ENCODE measurements around the gene RAD23A.

Gene RAD23A

DNA sequence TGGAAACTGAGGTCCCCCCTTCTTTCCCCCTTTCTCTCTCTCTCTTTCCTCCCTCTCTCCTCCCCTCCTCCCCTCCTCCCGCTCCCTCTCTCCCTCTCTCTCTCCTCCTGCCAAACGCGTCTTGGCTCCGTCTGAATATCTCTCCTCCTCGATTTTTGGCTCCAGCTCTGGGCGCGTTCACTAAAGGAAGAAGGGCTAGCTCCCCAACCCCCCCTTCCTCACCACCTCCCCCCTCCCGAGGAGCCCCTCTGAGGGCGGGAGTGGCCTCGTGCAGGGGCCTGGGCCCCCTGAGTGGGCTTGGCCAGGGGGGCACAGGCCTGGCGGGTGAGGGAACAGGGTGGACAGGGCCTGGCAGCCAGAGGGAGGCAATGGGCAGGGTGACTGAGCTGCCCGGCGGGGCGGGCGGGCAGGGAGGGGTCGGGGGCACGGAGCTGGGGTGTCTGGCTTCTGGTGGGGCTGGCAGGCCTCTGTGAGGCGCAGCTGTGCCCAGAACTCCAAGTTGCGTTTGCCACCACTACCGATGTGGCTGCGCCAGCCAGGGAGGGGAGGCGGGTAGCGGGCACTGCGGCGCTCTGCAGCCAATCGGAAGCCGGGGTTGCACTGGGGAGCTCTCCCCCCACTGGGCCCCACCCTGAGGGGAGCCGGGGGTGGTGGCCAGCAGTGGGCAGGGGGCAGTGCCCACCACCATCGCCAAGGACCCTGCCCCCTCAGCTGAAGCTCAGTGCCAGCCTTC, 56.7 kb downstream of the RAD23A start:
- H3K36me3 ChIP-seq (replicated peaks), result peaks cover 4% of the 10 kb centered on the region
- H3K27ac ChIP-seq, result no peak overlapping the region
- H3K4me3 ChIP-seq (ENCODE audit: low read depth, low read length), result no peak overlapping the region
- in situ Hi-C loops (cut with HindIII; ENCODE audit: low pct_ligation_motif_present, low sequenced_read_pairs), result no loop called here
- TF ChIP-seq, protein P1, sequence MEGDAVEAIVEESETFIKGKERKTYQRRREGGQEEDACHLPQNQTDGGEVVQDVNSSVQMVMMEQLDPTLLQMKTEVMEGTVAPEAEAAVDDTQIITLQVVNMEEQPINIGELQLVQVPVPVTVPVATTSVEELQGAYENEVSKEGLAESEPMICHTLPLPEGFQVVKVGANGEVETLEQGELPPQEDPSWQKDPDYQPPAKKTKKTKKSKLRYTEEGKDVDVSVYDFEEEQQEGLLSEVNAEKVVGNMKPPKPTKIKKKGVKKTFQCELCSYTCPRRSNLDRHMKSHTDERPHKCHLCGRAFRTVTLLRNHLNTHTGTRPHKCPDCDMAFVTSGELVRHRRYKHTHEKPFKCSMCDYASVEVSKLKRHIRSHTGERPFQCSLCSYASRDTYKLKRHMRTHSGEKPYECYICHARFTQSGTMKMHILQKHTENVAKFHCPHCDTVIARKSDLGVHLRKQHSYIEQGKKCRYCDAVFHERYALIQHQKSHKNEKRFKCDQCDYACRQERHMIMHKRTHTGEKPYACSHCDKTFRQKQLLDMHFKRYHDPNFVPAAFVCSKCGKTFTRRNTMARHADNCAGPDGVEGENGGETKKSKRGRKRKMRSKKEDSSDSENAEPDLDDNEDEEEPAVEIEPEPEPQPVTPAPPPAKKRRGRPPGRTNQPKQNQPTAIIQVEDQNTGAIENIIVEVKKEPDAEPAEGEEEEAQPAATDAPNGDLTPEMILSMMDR (IDR thresholded peaks at IDR 0.05; ENCODE audit: low read depth, low read length, missing control alignments), result no peak
- H3K27me3 ChIP-seq (replicated peaks), result no peaks in the 10 kb centered on the region
- no peak for DNase-seq

DNA sequence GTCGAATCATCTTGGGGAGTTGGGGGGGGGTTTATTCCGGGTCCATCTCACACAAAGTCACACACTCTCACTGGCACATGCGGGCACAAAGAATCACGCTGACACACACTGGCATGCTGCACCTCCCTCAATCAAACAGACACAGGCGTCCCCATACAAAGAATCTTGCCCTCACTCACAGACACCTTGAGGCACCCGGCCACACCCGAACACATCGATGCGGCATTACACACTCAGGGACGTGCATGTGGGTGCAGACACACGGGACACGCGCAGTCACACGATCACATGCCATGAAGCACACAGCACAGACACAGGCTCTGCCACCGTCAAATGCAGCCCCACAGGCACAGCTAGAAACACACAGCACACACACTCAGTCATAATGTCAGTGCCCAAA, 57.4 kb downstream of the RAD23A start:
- Histone ChIP-seq H3K4me3 (ENCODE audit: low read depth, low read length) (no peak overlapping the region), H3K36me3 (replicated peaks) (peaks cover 4% of the 10 kb centered on the region), H3K27ac (no peak overlapping the region), H3K27me3 (replicated peaks) (no peaks in the 10 kb centered on the region)
- no peak for DNase-seq
- TF ChIP-seq, protein P1 (IDR thresholded peaks at IDR 0.05; ENCODE audit: low read depth, low read length, missing control alignments), result no peak
- in situ Hi-C loops (cut with HindIII; ENCODE audit: low pct_ligation_motif_present, low sequenced_read_pairs), result no loop called here
